GM21423 (cell line): ENCODE measurements around the gene ABCD2.
A peak's percentile ranks its signal among the peaks of the same experiment; 100 is the strongest.
"Not testable (repeated sequence)": the region's sequence is repeated elsewhere in the genome, so short reads cannot be mapped to it uniquely, and the experiment has no call there.

Experiments
- ATAC-seq: cut with Tn5 transposase; IDR thresholded peaks from one replicate; pipeline ENCODE4 v1.9.1; 2021; ENCODE audit warnings: mild to moderate bottlenecking, moderate library complexity; ENCODE audit not compliant: unreplicated experiment

The ABCD2 gene

DNA sequence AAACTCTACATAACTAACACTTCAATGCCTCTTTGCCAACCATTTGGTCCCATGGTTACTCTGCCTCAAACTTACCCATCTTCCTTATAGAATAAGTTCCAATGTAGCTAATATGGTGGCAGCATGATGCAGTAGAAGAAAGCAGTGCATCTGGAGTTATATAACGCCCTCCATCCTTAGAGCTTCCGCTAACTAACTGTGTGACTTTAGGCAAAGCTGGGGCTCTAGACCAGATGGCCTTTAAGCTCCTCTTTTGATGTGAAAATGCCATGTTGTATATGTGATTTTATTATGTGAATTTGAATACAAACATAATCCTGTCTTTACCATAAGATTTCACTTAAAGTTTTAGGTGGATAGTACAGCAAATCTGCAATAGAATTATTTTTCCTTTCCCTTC is 6.1 kb downstream of the ABCD2 start:
- no peak for ATAC-seq

DNA sequence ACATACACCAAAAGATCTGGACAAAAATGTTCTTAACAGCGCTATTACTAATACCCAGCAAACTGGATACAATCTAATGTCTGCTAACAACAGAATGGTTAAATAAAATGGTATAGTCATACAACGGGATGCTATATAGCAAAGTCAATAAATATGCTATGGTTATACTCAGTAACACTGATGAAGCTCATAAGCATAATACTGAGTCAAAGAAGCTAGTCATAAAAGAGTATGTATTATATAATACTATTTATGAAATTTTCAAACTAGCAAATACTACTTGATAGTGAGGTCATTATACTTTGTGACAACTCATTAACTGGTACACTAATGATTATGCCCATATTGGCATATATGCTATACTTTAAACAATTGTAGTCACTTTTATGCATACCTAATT is 7.4 kb downstream of the ABCD2 start:
- ATAC-seq = no peak

DNA sequence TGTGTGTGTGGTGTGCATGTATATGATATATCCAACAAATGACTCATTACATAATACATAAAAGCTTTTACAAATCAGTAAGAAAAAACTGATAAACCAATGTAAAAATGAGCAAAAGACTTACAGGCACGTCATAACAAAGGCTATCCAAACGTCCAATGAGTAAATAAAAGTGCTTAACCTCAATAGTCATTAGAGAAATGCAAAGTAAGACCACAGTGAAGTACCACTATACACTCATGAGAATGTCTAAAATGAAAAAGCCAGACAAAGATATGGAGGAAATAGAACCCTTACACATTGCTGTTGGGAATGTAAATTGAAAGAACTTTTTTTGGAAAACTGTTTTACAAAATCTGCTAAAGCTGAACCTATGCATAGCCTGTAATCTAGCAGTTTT is 7.8 kb downstream of the ABCD2 start:
- ATAC-seq = no peak

DNA sequence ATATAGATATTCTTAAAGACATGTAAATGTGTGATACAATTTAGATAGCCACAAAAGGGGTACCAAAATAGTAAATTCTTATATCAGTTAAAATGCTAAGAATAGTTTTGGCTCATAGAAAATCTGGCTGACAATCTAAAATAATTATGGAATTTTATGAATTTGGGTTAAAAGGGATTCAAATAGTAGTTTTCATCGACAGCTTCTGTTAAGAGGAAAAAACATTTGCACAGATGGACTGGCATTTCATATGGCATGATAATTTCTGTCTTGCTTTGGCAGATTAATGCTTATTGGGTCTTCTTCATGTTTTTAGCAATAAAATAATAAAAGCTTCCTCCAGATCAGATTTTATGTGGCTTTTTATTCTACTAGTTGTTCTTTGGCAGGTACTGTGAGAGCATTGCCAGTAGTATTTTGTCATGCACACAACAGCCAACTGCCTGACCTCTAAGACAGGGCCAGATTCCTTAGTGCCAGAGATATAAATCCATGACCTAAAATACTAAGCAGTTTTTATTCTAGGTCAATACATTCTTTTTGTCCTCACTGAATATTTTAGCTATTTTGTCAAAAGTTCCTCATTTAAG is 9.1 kb downstream of the ABCD2 start:
- ATAC-seq = no peak

DNA sequence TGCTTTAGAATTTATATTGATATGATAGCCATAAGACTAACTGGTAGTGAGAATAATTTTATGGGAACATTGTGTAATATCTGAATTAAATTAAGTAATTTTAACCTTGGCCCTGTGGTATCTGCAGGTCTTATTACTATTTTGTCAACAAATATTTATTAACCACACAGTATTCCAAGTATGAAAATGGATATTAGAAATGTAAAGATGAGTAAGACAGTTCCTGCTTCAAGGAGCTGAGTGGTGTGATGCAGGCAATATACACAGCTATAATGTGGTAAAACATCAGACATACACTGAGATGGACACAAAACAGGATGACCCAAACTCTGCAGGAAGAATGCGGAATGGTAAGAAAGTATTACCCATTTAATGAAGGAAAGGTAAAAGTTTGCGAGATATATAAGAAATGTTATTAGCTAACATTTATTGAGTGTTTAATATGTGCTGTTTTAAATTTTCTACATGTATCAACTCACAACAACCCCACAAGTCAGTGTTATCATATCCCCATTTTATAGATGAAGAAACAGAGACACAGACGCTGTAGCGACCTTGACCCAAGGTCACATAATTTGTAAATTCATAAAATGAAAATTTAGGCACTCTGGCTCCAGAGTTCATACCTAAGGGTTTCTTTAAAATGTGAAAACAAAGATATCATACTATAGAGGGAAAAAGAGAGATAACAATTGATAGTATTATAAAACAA is 12.7 kb downstream of the ABCD2 start:
- ATAC-seq = no peak

DNA sequence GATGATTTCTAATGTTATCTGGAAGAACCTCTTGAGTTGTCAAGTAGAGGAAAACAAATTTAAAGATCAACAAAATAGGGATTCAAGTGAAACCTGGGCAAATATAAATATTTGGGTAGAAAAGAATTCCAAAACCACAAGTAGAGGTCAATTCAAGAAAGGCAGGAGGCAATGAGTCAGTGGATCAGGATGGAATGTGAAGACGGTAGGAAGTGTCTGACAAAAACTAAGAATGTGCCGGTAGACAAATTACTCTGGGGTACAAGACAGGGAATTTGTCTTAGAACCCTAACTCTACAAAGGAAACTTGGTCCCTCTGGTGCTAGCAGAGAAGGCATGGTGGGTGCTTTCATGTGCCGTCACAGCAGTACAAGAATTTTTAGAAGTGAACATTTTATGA is 13.6 kb downstream of the ABCD2 start:
- no peak for ATAC-seq

DNA sequence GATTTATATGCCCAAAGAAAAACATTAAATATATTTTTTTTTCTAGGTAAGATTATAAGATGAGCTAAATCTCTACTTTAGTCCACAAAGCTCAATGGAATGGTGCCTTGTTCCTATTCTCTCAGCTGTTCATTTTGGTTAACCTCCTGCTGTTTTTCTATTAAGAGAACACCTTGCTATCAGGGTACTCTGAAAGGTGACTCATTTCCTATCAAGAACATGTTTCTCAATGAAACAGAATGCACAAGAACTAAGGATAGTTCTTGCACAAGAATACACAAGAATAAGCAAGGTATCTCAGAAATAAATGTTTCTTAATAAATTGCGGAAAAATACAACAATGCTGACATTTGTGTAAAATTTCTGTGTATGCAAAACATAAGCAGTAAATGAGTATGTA is 14.1 kb downstream of the ABCD2 start:
- ATAC-seq = no peak

DNA sequence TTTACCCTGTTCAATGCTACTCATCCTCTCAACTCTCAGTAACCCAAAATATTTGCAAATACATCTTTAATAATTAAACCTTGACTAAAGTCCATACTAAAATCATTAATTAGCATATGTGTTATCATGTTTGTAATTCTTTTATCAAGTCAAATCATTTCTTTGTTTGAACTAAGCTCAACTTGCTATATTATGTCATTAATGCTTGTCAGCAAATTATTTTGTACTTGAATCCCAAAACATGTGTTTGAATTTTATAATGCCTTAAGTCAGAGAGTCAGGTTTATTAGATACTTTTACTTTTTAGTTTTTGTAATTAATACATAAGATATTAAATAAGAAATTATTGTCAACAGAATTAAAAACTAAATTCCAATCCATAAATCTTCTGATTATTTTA is 16.5 kb downstream of the ABCD2 start:
- ATAC-seq = no peak

DNA sequence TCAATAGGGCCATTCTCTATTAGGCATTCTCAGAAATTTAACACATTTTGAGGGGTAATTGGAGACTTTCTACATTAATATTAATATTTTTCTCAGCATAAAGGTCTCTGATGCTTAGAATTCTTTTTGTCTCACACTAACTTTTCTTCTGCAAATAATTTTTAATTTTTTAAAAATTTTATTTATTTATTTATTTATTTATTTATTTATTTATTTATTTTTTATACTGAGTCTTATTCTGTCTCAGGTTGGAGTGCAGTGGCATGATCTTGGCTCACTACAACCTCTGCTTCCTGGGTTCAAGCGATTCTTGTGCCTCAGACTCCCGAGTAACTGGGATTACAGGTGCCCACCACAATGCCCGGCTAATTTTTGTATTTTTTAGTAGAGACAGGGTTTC is 17.7 kb downstream of the ABCD2 start:
- not testable (repeated sequence) for ATAC-seq

DNA sequence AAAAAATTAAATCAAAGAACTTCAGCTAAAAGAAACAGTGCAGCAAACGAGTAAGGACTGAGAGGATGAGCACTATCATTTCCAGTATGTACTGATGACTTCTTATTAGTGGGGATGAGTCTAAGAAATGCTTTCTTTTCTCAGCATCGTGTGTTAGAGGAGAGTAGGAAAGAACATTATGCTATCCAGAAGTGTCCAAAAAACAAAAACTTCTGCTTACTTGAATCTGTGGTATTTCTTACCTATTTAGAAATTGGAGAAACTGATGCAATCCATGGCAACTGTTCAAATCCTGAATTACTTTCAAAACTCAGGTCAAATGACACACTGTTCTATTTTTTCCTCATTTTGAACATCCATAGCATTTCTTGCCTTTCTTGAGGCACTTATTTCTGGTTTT is 23.7 kb downstream of the ABCD2 start:
- ATAC-seq = no peak

DNA sequence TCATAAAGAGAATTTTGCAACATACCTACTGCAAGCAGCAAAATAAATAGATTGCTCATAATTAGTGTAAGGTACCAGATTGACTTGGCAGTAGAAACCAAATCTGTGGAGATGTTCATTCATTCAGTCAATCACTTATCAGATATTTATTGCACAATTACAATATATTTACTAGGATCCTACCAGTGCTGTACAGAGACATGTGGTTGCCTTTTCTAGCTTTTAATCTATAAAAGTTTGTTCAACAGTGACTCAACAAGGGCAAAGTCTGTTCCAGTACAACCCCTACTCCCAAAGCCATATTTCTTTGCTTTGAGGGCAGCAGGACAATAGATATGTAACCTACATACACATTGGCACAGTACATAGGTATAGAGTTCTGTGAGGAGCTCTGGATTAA is 27.3 kb downstream of the ABCD2 start:
- no peak for ATAC-seq

DNA sequence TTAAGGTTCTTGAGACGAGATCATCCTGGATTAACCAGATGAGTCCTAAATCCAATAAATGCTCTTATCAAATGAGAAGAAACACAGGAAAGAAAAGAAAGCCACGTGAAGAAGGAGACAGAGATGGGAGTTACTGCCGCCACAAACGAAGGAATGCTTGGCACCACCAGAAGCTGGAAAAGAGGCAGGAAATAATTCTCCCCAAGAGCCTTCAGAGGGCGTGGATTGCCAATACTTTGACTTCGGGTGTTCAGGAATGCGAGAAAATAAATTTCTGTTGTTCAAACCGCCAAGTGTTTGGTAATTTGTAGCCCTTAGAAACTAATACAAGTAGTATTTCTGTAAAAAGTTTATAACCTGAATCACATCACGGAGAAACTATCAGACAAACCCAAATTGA is 31.3 kb downstream of the ABCD2 start:
- no peak for ATAC-seq

DNA sequence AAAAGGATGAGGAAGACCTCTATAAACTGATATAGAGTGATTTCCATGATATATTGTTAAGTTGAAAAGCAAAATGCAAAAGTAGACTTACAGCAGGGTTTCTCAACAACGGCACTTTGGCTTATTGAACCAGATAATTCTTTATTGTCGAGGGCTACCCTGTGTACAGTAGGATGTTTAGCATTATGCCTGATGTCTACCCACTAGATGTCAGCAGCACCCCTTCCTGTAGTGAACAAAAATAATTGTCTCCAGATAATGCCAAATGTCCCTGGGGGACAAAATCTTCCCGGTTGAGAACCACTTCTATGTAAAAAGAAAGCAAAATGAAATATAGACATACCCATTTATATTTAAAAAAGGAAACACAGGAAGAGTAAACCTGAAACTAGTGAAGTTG is 32.4 kb downstream of the ABCD2 start:
- ATAC-seq = peak; percentile 70

DNA sequence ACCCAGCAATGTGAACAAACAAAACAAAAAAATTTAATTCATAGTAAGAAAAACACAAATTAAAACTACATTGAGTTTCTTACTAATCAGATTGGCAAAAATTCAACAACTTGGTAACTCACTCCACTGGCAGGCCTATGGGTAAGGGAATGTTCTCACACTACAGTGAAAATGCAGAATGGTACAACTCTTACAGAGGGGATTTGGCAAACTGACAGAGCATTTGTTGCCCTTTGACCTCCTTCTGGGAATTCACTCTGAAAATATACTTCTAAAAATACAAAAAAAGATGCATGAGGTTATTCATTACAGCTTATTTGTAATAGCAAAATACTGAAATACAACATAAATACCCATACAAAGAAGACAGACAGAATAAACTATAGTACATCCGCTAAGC is 32.8 kb downstream of the ABCD2 start:
- no peak for ATAC-seq

DNA sequence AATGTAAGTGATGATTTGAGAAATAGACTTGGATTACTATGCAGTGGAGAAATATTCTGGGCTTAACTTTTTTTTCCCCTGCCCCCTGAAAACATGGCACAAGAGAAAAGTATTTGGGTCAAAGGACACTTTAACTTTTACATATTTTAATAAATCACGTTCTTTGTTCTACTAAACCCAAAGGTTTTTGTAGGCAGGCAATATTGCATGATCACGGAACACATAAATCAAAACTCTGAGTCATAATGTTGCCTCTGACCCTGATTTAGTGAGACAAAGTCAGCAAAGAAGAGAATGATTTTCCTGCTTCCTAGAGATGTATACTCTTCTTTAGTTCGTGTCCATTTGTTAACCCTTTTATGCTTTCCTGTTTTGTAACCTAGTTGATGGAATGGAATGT is 38.0 kb downstream of the ABCD2 start:
- no peak for ATAC-seq

DNA sequence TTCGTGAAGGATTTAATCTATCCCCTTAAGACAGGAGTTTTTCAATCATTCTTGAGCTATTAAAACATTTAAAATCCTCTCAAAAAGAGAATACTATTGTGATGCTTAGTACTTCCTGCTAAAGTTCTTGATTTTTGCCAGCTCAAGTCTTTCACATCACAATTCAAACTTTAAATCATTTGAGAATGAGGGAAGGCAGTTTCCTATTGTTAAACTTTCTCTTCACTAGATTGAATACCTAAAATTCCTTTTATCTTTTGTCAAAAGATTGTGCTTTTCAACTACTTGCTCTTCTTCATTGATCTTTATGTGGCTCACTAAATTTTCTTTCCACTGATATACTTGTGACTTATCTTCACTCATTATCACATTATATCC is 44.1 kb downstream of the ABCD2 start:
- ATAC-seq = no peak

DNA sequence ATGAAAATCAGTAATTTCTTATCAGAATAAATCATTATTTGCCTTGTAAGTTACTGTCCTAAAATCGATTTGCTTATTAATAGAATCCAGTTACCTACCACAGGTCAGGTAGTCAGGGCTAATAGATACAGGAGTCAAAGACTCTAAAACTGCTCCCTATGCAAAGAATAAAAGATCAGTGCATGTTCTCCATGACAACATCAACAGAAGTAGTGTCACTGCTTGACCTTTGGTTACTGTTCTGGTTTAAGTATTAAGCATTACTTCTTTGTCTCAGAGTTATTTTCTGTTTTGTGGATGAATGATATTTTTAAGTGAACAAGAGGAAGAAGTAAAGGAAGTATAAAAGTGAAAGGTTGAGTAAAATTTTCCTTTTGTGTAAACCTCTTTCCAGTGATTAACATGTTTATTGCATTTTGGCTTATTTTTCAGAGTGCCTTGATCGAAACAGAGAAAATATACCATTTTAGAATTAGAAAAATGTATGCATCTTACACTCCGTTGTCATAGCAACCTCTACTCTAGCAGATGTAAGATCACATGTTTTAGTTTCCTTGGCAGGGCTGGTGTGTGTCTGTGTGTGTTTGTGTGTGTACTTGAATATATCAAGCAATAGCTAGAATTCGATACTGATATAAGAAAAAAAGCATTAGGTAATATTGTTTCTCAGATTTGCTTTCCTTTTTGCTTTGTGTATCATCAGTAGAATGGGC is 44.7 kb downstream of the ABCD2 start:
- no peak for ATAC-seq

DNA sequence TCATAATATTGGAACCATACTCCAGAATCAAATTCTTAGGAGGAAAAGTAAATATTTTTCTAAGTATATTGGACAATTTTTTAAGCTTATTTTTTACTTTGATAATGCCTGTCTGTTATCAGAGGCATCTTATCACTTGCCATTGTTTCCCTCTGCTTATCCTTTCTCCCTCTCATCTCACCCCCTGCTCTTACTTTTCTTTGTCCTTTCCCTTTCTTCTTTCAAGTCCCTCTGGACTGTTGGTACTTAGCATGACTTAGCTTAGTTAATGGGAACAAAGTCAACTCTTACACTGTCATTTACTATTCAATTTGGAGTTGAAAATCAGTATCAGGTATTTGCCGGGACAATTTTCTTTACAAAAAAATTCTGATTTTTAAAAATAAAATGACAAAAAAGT is 45.2 kb downstream of the ABCD2 start:
- no peak for ATAC-seq

DNA sequence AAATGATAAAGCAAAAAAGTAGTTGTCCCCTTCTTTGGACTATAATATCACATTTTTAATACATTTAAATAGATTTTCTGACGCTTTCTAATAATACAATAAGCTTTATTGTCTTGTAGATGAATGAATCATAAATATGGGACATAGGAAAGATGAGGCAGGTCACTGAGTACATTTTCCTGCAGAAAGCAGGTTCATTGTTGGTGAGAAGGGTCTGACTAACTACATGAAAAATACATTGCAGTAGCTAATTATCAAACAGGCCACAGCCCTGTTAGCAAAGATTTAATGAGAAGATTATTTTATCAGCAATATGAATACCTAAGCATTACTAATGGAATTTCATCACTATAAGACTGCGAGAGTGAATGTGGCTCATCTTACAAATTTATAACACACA is 45.6 kb downstream of the ABCD2 start:
- no peak for ATAC-seq

DNA sequence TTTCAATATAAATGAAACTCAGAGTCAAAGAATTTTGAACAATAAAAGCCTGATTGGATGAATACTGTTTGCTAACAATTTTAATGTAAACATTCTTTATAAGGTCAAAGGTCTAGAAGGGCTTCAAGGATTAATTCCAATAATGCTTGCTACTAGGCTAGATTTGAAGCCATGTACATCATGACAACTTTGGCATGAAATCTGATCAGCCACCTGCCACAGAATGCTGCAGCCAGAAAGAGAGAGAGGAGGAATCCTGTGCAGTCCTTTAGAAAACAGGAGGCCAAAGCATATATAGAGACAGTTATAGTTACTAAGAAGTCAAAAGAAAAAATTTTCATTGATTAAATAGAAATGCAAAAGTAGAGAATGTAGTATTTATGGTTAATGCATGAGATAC is 47.1 kb downstream of the ABCD2 start:
- no peak for ATAC-seq

DNA sequence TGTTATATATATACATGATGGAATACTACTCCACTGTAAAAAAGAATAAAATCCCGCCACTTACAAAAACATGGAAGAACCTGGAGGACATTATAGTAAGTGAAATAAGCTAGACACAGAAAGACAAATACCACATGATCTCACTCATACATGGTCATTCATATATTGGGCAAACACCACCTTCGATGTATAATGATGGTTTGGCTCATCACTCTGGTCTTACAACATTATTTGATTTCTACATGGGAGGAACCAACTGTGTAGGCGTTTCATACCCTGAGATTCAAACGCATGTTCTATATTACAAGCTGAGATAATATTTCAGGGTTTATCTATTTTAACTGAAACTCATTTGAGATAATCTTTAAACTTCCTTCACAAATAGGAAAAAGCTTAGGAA is 48.3 kb downstream of the ABCD2 start:
- no peak for ATAC-seq

DNA sequence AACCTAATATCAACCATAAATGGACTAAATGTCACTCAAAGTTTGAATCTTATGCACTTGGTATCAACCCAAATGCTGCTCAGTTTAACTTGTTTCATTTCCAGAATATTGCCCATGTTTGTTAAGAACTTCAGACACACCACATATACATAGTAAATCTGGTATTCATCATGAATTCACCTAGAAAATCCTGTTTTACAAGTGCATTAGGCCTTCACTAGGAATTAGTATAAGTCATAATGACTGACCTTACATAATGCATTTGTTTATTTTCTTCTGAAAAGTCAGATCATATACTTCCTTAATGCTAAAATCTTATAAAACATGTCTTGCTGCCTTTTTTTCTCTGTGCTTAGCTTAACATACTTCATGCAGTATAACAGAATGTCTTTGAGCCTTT is 66.1 kb downstream of the ABCD2 start:
- ATAC-seq = no peak

DNA sequence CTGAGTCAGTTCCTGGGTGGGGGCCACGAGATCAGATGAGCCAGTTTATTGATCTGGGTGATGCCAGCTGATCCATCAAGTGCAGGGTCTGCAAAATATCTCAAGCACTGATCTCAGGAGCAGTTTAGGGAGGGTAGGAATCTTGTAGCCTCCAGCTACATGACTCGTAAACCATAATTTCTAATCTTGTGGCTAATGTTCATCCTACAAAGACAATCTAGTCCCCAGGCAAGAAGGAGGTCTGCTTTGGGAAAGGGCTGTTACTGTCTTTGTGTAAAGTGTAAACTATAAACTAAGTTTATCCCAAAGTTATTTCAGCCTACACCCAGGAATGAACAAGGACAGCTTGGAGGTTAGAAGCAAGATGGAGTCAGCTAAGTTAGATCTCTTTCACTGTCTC is 75.4 kb downstream of the ABCD2 start:
- ATAC-seq = not testable (repeated sequence)
